H9 (cell line): ENCODE data around the gene ZNF521. TPM values are rescaled to one million over a fixed set of nuclear protein-coding genes. Genes with fewer than 3 reads are reported as not detected.
A peak's percentile ranks its signal among the peaks of the same experiment; 100 is the strongest.

Source experiments
- DNase-seq: peaks from one replicate; pipeline ENCODE4 v3.0.0-alpha.2; 2017
- H2AFZ ChIP-seq: one replicate; pipeline ENCODE4 v1.6.1; 2013; ENCODE audit warnings: mild to moderate bottlenecking, low read length, control low read depth, moderate library complexity
- H2AK5ac ChIP-seq: 2 replicates; pipeline ENCODE4 v1.6.1; 2013; ENCODE audit warnings: low read length, control low read depth, mixed read lengths; ENCODE audit not compliant: insufficient read length
- H2BK120ac ChIP-seq: one replicate; pipeline ENCODE4 v1.6.1; 2013; ENCODE audit warnings: low read depth, mild to moderate bottlenecking, low read length, control low read depth, inconsistent platforms; ENCODE audit not compliant: poor library complexity, severe bottlenecking
- H2BK12ac ChIP-seq: 2 replicates; pipeline ENCODE4 v1.6.1; 2013; ENCODE audit warnings: low read length, control low read depth, mixed read lengths, low read depth; ENCODE audit not compliant: insufficient read length
- H2BK15ac ChIP-seq: 2 replicates; pipeline ENCODE4 v1.6.1; 2013; ENCODE audit warnings: low read depth, low read length, control low read depth
- H2BK20ac ChIP-seq: one replicate; pipeline ENCODE4 v1.6.1; 2013; ENCODE audit warnings: low read depth, mild to moderate bottlenecking, low read length, control low read depth, inconsistent platforms; ENCODE audit not compliant: poor library complexity, severe bottlenecking
- H2BK5ac ChIP-seq: 2 replicates; pipeline ENCODE4 v1.6.1; 2013; ENCODE audit warnings: low read length, control low read depth, mixed read lengths; ENCODE audit not compliant: insufficient read length
- H3K14ac ChIP-seq: 2 replicates; pipeline ENCODE4 v1.6.1; 2013; ENCODE audit warnings: low read length, control low read depth; ENCODE audit not compliant: insufficient read depth
- H3K18ac ChIP-seq: 2 replicates; pipeline ENCODE4 v1.6.1; 2013; ENCODE audit warnings: low read depth, mild to moderate bottlenecking, mixed read lengths, low read length, control low read depth; ENCODE audit not compliant: insufficient read length
- H3K23ac ChIP-seq: 2 replicates; pipeline ENCODE4 v1.6.1; 2013; ENCODE audit warnings: low read length, control low read depth, mixed read lengths, low read depth; ENCODE audit not compliant: insufficient read length
- H3K23me2 ChIP-seq: 2 replicates; pipeline ENCODE4 v1.6.1; 2013; ENCODE audit warnings: low read depth, mild to moderate bottlenecking, mixed read lengths, low read length, control low read depth; ENCODE audit not compliant: insufficient read length, poor library complexity, severe bottlenecking
- H3K27ac ChIP-seq: 2 replicates; pipeline ENCODE4 v1.5.1; 2013; ENCODE audit warnings: low read length, control low read depth, mixed read lengths, low read depth; ENCODE audit not compliant: insufficient read length
- H3K27me3 ChIP-seq: 2 replicates; pipeline ENCODE4 v1.6.1; 2013; ENCODE audit warnings: low read length, control low read depth, inconsistent platforms; ENCODE audit not compliant: insufficient read depth
- H3K4ac ChIP-seq: 2 replicates; pipeline ENCODE4 v1.6.1; 2013; ENCODE audit warnings: low read depth, mild to moderate bottlenecking, control low read depth, inconsistent platforms, low read length, moderate library complexity
- H3K4me1 ChIP-seq: 2 replicates; pipeline ENCODE4 v1.6.1; 2013; ENCODE audit warnings: low read length, control low read depth, inconsistent platforms; ENCODE audit not compliant: insufficient read depth
- H3K4me2 ChIP-seq: 2 replicates; pipeline ENCODE4 v1.6.1; 2013; ENCODE audit warnings: low read length, control low read depth, mixed read lengths; ENCODE audit not compliant: insufficient read length, insufficient read depth
- H3K56ac ChIP-seq: 2 replicates; pipeline ENCODE4 v1.6.1; 2013; ENCODE audit warnings: low read depth, mild to moderate bottlenecking, mixed read lengths, low read length, control low read depth; ENCODE audit not compliant: insufficient read length
- H3K79me1 ChIP-seq: 2 replicates; pipeline ENCODE4 v1.6.1; 2013; ENCODE audit warnings: low read depth, mild to moderate bottlenecking, moderate library complexity, low read length, control low read depth, inconsistent platforms; ENCODE audit not compliant: insufficient read depth, poor library complexity, severe bottlenecking
- H3K79me2 ChIP-seq: 2 replicates; pipeline ENCODE4 v1.6.1; 2013; ENCODE audit warnings: low read length, control low read depth, inconsistent platforms; ENCODE audit not compliant: insufficient read depth
- H3K9ac ChIP-seq: 2 replicates; pipeline ENCODE4 v1.6.1; 2013; ENCODE audit warnings: low read length, control low read depth, mixed read lengths; ENCODE audit not compliant: insufficient read length; ENCODE audit errors: extremely low read depth
- H3K9me3 ChIP-seq: one replicate; pipeline ENCODE4 v1.6.1; 2013; ENCODE audit warnings: low read depth, low read length, inconsistent platforms; ENCODE audit not compliant: control insufficient read depth
- H3T11ph ChIP-seq: one replicate; pipeline ENCODE4 v1.6.1; 2013; ENCODE audit warnings: mild to moderate bottlenecking, low read length, control low read depth, inconsistent platforms
- H4K20me1 ChIP-seq: one replicate; pipeline ENCODE4 v1.6.1; 2013; ENCODE audit not compliant: control insufficient read depth, insufficient read length, insufficient read depth
- H4K5ac ChIP-seq: 2 replicates; pipeline ENCODE4 v1.6.1; 2013; ENCODE audit warnings: low read depth, mild to moderate bottlenecking, mixed read lengths, low read length, control low read depth; ENCODE audit not compliant: insufficient read length
- H4K8ac ChIP-seq: replicated peaks from 2 replicates; pipeline ENCODE4 v1.6.1; 2013; ENCODE audit warnings: low read length, control low read depth, mixed read lengths, low read depth; ENCODE audit not compliant: insufficient read length
- H4K91ac ChIP-seq: 2 replicates; pipeline ENCODE4 v1.6.1; 2013; ENCODE audit warnings: low read depth, mild to moderate bottlenecking, moderate library complexity, mixed read lengths, low read length, control low read depth; ENCODE audit not compliant: insufficient read length
- H3K27ac Mint-ChIP-seq, 3 experiments: 2 replicates in 2 of 3; 3 replicates in 1 of 3; pipeline ENCODE4 v1.8.0; 2020 to 2021; ENCODE audit warnings: mixed read lengths in 3 of 3, mild to moderate bottlenecking in 1 of 3, moderate library complexity in 1 of 3
- H3K27me3 Mint-ChIP-seq: 2 replicates; pipeline ENCODE4 v1.8.0; 2021; ENCODE audit warnings: low read depth, mild to moderate bottlenecking, moderate library complexity, mixed read lengths
- H3K36me3 Mint-ChIP-seq, 3 experiments: 2 replicates in 2 of 3; 3 replicates in 1 of 3; pipeline ENCODE4 v1.8.0; 2020 to 2021; ENCODE audit warnings: low read depth in 3 of 3, mixed read lengths in 3 of 3; ENCODE audit not compliant: insufficient read depth in 1 of 3
- H3K4me1 Mint-ChIP-seq, 2 experiments: 2 replicates each; pipeline ENCODE4 v1.8.0; 2020; ENCODE audit warnings: mixed read lengths in 2 of 2
- H3K4me3 Mint-ChIP-seq, 2 experiments: 2 replicates in 1 of 2; 3 replicates in 1 of 2; pipeline ENCODE4 v1.8.0; 2020 to 2021; ENCODE audit warnings: mild to moderate bottlenecking in 2 of 2, mixed read lengths in 2 of 2, moderate library complexity in 1 of 2
- H3K9me3 Mint-ChIP-seq, 2 experiments: 2 replicates in 1 of 2; 3 replicates in 1 of 2; pipeline ENCODE4 v1.8.0; 2020; ENCODE audit warnings: mild to moderate bottlenecking in 2 of 2, mixed read lengths in 2 of 2, moderate library complexity in 1 of 2
- WGBS: extraction: QIAGEN DNeasy Blood & Tissue Kit; methylation state at CpG from one replicate; pipeline ENCODE4 v1.1.7; 2013; ENCODE audit warnings: missing lambda C conversion rate, low lambda C conversion rate, mixed read lengths; ENCODE audit not compliant: insufficient read length; ENCODE audit errors: extremely low coverage; 5-methylcytosine and 5-hydroxymethylcytosine counted together
- total RNA-seq: library from RNA; stranded (reverse); gene quantifications from 2 replicates; pipeline ENCODE4 v1.2.1, GENCODE V29; 2021
- TF ChIP-seq, protein P1 (sequence below): fragments of 200-600 bp; sonication (generic); conservative IDR thresholded peaks from 3 replicates; pipeline ENCODE4 v1.8.0; 2021; ENCODE audit warnings: antibody characterized with exemption, mild to moderate bottlenecking

The ZNF521 gene
- total RNA-seq, 1 experiment from 2014 or later: 3.3 TPM

DNA sequence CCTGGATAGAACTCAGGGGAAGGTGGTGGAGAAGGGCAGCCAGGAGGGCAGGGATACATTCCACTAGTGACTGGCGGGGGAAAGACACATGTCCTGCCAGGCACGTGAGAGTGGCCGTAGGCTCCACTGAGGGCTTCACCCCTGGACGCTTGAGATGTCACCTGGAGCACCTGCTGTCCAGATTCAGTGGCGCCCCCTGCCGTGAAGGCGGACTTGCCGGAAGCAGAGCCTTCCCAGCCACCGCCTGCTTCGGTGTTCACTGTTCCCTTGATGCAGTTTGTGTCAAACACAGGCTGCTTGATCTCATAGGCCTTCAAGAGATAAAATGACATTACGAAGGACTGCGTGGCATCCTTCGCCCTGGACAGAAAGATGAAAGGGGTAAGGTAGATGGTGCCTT, 335.3 kb downstream of the ZNF521 start:
- Histone ChIP-seq H3K27ac (no peak overlapping the region), H3K14ac (no peak overlapping the region), H3K4me1 (no peaks in the 10 kb centered on the region), H3K79me2 (no peaks in the 10 kb centered on the region), H2BK12ac (no peak overlapping the region), H2BK120ac (no peak overlapping the region), H4K20me1 (no peaks in the 10 kb centered on the region), H3K9me3 (no peaks in the 10 kb centered on the region), H3K79me1 (no peaks in the 10 kb centered on the region), H2BK20ac (no peak overlapping the region), H3K4me2 (no peak overlapping the region), H3K56ac (no peak overlapping the region), H3K18ac (no peak overlapping the region), H3K9ac (no peak overlapping the region), H3K27me3 (no peaks in the 10 kb centered on the region), H3K23ac (no peak overlapping the region), H3K23me2 (no peaks in the 10 kb centered on the region), H2AK5ac (no peak overlapping the region), H2AFZ (no peak overlapping the region), H2BK15ac (no peak overlapping the region), H3K4ac (no peak overlapping the region), H4K91ac (no peak overlapping the region), H3T11ph (no peak overlapping the region), H4K5ac (no peak overlapping the region), H2BK5ac (no peak overlapping the region), H4K8ac (no peak overlapping the region)
- no CpG with 5 or more reads among the region's 13 CpGs for WGBS
- peak; percentile 37 for DNase-seq
- Mint-ChIP-seq H3K27ac (no peak overlapping the region), H3K9me3 (peaks cover under 1 to 3% of the 10 kb centered on the region in 2 experiments; a peak in 3 of 5 replicates), H3K27me3 (peaks cover 3% of the 10 kb centered on the region), H3K4me3 (no peak overlapping the region), H3K4me1 (no peaks in the 10 kb centered on the region), H3K36me3 (no peaks in the 10 kb centered on the region)
- TF ChIP-seq, protein P1, sequence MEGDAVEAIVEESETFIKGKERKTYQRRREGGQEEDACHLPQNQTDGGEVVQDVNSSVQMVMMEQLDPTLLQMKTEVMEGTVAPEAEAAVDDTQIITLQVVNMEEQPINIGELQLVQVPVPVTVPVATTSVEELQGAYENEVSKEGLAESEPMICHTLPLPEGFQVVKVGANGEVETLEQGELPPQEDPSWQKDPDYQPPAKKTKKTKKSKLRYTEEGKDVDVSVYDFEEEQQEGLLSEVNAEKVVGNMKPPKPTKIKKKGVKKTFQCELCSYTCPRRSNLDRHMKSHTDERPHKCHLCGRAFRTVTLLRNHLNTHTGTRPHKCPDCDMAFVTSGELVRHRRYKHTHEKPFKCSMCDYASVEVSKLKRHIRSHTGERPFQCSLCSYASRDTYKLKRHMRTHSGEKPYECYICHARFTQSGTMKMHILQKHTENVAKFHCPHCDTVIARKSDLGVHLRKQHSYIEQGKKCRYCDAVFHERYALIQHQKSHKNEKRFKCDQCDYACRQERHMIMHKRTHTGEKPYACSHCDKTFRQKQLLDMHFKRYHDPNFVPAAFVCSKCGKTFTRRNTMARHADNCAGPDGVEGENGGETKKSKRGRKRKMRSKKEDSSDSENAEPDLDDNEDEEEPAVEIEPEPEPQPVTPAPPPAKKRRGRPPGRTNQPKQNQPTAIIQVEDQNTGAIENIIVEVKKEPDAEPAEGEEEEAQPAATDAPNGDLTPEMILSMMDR: peak; percentile 27; the same call in 2 of the 3 replicates
